Nephron progenitor cell (in vitro differentiated cells): ENCODE data around the gene SHISA9.

ENCODE experiments used
- DNase-seq: peaks from one replicate; pipeline ENCODE4 v3.0.0; 2021
- H3K27ac Mint-ChIP-seq: 2 replicates; pipeline ENCODE4 v1.8.0; 2021; ENCODE audit warnings: mild to moderate bottlenecking, moderate library complexity, mixed read lengths
- H3K27me3 Mint-ChIP-seq: 2 replicates; pipeline ENCODE4 v1.8.0; 2021; ENCODE audit warnings: mild to moderate bottlenecking, low read depth, mixed read lengths; ENCODE audit not compliant: poor library complexity
- H3K36me3 Mint-ChIP-seq: 2 replicates; pipeline ENCODE4 v1.8.0; 2021; ENCODE audit warnings: low read depth, mixed read lengths
- H3K4me1 Mint-ChIP-seq: 2 replicates; pipeline ENCODE4 v1.8.0; 2021; ENCODE audit warnings: mixed read lengths
- H3K4me3 Mint-ChIP-seq: 2 replicates; pipeline ENCODE4 v1.8.0; 2021; ENCODE audit warnings: mild to moderate bottlenecking, moderate library complexity, mixed read lengths
- H3K9me3 Mint-ChIP-seq: 2 replicates; pipeline ENCODE4 v1.8.0; 2021; ENCODE audit warnings: mild to moderate bottlenecking, moderate library complexity, mixed read lengths
- TF ChIP-seq, protein P1 (sequence below): fragments of 200-600 bp; sonication (generic); IDR thresholded peaks from 2 replicates; pipeline ENCODE4 v1.5.0; 2021; ENCODE audit warnings: antibody characterized with exemption

SHISA9 gene

GRCh38 chr16:13098536-13098935, 197.1 kb downstream of the SHISA9 start:
- Mint-ChIP-seq H3K27ac (no peak overlapping the region), H3K4me3 (no peak overlapping the region), H3K4me1 (peaks cover 13% of the 10 kb centered on the region), H3K27me3 (no peaks in the 10 kb centered on the region), H3K36me3 (no peaks in the 10 kb centered on the region), H3K9me3 (peaks cover 3% of the 10 kb centered on the region)
- no peak for DNase-seq
- TF ChIP-seq, protein P1, sequence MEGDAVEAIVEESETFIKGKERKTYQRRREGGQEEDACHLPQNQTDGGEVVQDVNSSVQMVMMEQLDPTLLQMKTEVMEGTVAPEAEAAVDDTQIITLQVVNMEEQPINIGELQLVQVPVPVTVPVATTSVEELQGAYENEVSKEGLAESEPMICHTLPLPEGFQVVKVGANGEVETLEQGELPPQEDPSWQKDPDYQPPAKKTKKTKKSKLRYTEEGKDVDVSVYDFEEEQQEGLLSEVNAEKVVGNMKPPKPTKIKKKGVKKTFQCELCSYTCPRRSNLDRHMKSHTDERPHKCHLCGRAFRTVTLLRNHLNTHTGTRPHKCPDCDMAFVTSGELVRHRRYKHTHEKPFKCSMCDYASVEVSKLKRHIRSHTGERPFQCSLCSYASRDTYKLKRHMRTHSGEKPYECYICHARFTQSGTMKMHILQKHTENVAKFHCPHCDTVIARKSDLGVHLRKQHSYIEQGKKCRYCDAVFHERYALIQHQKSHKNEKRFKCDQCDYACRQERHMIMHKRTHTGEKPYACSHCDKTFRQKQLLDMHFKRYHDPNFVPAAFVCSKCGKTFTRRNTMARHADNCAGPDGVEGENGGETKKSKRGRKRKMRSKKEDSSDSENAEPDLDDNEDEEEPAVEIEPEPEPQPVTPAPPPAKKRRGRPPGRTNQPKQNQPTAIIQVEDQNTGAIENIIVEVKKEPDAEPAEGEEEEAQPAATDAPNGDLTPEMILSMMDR = no peak

DNA sequence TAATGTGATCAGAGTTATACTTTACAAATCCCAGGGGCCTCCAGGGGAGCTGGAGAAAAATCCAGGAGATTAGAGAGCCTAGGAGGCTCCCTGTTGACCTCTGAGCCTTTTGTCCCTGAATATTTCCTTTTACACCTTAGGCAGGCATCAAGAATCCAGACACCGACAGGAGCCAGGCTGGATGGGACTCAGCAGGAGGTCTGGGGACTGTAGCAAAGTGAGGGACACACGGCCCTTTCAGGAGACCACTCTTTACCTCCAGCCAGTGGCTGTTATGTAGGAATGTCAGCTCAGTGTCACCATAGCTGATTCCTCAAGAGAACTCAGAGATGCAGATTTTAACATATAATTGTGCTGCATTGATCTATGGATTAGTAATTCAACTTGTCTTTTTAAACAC, 198.4 kb downstream of the SHISA9 start:
- Mint-ChIP-seq H3K36me3 (peaks cover 5% of the 10 kb centered on the region), H3K27me3 (no peaks in the 10 kb centered on the region), H3K4me1 (peaks cover 6% of the 10 kb centered on the region), H3K4me3 (no peak overlapping the region), H3K27ac (no peak overlapping the region), H3K9me3 (peaks cover 13% of the 10 kb centered on the region)
- peak; percentile 7 for DNase-seq
- TF ChIP-seq, protein P1 = no peak

GRCh38 chr16:13100970-13101369, 199.6 kb downstream of the SHISA9 start:
- no peak overlapping the region for H3K4me3 Mint-ChIP-seq
- H3K36me3 Mint-ChIP-seq = peaks cover 5% of the 10 kb centered on the region
- H3K4me1 Mint-ChIP-seq = peaks cover 6% of the 10 kb centered on the region
- TF ChIP-seq, protein P1 = no peak
- no peak overlapping the region for H3K27ac Mint-ChIP-seq
- H3K9me3 Mint-ChIP-seq = peaks cover 16% of the 10 kb centered on the region
- no peak for DNase-seq
- H3K27me3 Mint-ChIP-seq = no peaks in the 10 kb centered on the region

DNA sequence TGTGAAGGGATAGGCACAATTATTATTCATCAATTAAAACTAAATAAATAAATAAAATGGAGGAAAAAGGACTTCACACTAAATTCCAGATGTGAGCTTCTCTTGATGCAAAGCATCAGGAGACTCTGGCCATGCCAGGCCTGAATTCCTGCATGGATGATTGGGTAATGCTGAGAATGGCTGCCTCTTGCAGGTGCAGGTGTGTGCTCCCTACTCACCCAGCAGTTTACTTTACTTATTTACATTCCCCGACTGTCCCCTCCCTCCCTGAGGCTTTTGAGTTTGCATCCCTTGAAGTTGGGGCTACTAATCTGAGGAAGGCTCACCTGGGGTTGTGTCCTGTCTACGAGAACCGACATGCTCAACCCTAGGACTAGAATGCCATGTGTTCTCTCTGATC, 200.4 kb downstream of the SHISA9 start:
- TF ChIP-seq, protein P1 = no peak
- no peak overlapping the region for H3K4me3 Mint-ChIP-seq
- DNase-seq = no peak
- H3K27me3 Mint-ChIP-seq = no peaks in the 10 kb centered on the region
- peaks cover 16% of the 10 kb centered on the region for H3K9me3 Mint-ChIP-seq
- H3K4me1 Mint-ChIP-seq = peaks cover 6% of the 10 kb centered on the region
- no peak overlapping the region for H3K27ac Mint-ChIP-seq
- peaks cover 5% of the 10 kb centered on the region for H3K36me3 Mint-ChIP-seq

GRCh38 chr16:13102401-13102800, 201.0 kb downstream of the SHISA9 start:
- H3K27me3 Mint-ChIP-seq = peaks cover 4% of the 10 kb centered on the region
- H3K27ac Mint-ChIP-seq = no peak overlapping the region
- H3K9me3 Mint-ChIP-seq = peaks cover 16% of the 10 kb centered on the region
- H3K36me3 Mint-ChIP-seq = peaks cover 5% of the 10 kb centered on the region
- peaks cover 6% of the 10 kb centered on the region for H3K4me1 Mint-ChIP-seq
- H3K4me3 Mint-ChIP-seq = no peak overlapping the region
- no peak for DNase-seq
- TF ChIP-seq, protein P1 = no peak

DNA sequence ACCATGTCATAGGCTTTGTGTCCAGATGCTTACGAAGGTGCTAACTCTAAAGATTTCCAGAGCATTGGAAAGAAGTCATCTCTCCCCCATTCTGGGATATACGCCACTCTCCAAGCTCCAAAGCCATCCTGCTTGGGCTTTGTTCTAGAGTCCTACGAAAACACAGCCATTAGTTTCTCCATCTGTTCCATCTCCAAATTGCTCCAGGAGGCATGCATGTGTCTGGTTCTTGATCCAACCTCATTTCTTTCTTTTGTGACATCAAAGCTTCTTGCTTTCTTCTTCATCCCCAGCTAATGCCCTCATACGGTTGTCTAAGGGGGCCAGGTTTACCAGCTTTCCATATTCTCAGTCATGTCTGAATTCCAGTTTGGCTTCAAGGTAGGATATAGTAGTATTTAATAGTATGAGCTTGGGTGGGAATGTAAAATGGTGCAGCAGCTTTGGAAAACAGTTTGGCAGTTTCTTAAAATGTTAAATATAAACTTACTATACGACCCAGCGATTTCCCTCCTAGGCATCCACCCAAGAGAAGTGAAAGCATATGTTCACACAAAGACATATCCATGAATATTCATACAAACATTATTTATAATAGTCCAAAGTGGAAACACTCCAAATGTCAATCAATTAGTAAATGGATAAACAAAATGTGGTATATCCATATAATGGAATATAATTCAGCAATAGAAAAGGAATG, 202.6 kb downstream of the SHISA9 start:
- H3K36me3 Mint-ChIP-seq = peaks cover 5% of the 10 kb centered on the region
- H3K4me3 Mint-ChIP-seq = no peak overlapping the region
- H3K4me1 Mint-ChIP-seq = peaks cover 6% of the 10 kb centered on the region
- peaks cover 16% of the 10 kb centered on the region for H3K9me3 Mint-ChIP-seq
- no peak overlapping the region for H3K27ac Mint-ChIP-seq
- peaks cover 4% of the 10 kb centered on the region for H3K27me3 Mint-ChIP-seq
- no peak for DNase-seq
- TF ChIP-seq, protein P1 = no peak
